GM21381 (cell line): ENCODE results near the gene PCDHB5.
"Not testable (repeated sequence)": the region's sequence is repeated elsewhere in the genome, so short reads cannot be mapped to it uniquely, and the experiment has no call there.

Source experiments
- ATAC-seq: cut with Tn5 transposase; IDR thresholded peaks from one replicate; pipeline ENCODE4 v1.9.1; 2021; ENCODE audit warnings: mild to moderate bottlenecking, moderate library complexity; ENCODE audit not compliant: unreplicated experiment

Gene PCDHB5

GRCh38 chr5:141135030-141135717, at the start of gene PCDHB5:
Gene PCDHB5 (plus strand): TSS chr5:141135206. CDS start chr5:141135435, 229 bp downstream.
- no peak for ATAC-seq

- ATAC-seq, result no peak
These were observed 40.3 kb upstream of the PCDHB5 start, which contains the start of gene PCDHB2 for GRCh38 chr5:141094481-141095262. Gene PCDHB2 (plus strand): TSS chr5:141094615. CDS start chr5:141094791, 176 bp downstream.

GRCh38 chr5:141095263-141095641, 39.8 kb upstream of the PCDHB5 start:
- no peak for ATAC-seq

- ATAC-seq, result not testable (repeated sequence)
These were observed 38.8 kb upstream of the PCDHB5 start for GRCh38 chr5:141096181-141096580.

GRCh38 chr5:141096586-141096985, 38.4 kb upstream of the PCDHB5 start:
- ATAC-seq, result not testable (repeated sequence)

GRCh38 chr5:141100243-141100805, 34.7 kb upstream of the PCDHB5 start, which contains the start of gene PCDHB3:
Gene PCDHB3 (plus strand): TSS chr5:141100473. CDS start chr5:141100650, 177 bp downstream.
- no peak for ATAC-seq

GRCh38 chr5:141101059-141101458, 33.9 kb upstream of the PCDHB5 start:
- ATAC-seq, result no peak

GRCh38 chr5:141102070-141102469, 32.9 kb upstream of the PCDHB5 start:
- not testable (repeated sequence) for ATAC-seq

- not testable (repeated sequence) for ATAC-seq
These were observed 32.5 kb upstream of the PCDHB5 start for GRCh38 chr5:141102471-141102870.

- no peak for ATAC-seq
These were observed 29.7 kb upstream of the PCDHB5 start for GRCh38 chr5:141105350-141105749.

GRCh38 chr5:141119250-141119649, 15.8 kb upstream of the PCDHB5 start:
- ATAC-seq, result no peak

GRCh38 chr5:141121563-141121962, 13.4 kb upstream of the PCDHB5 start, which contains the start of gene PCDHB4:
Gene PCDHB4 (plus strand): TSS chr5:141121818. CDS start chr5:141121999, 181 bp downstream.
- ATAC-seq, result no peak

GRCh38 chr5:141121985-141122384, 13.0 kb upstream of the PCDHB5 start:
- ATAC-seq, result no peak

- ATAC-seq, result not testable (repeated sequence)
These were observed 11.4 kb upstream of the PCDHB5 start for GRCh38 chr5:141123396-141124135.

GRCh38 chr5:141127305-141127704, 7.7 kb upstream of the PCDHB5 start:
- no peak for ATAC-seq

GRCh38 chr5:141135718-141136266, 786 bp downstream of the PCDHB5 start:
- no peak for ATAC-seq

- ATAC-seq, result not testable (repeated sequence)
These were observed 2.3 kb downstream of the PCDHB5 start for GRCh38 chr5:141137346-141137745.

GRCh38 chr5:141149812-141150211, 14.8 kb downstream of the PCDHB5 start, which contains the start of gene PCDHB6:
Gene PCDHB6 (plus strand): TSS chr5:141150057. CDS start chr5:141150258, 201 bp downstream.
- no peak for ATAC-seq

GRCh38 chr5:141150224-141150992, 15.4 kb downstream of the PCDHB5 start:
- no peak for ATAC-seq

GRCh38 chr5:141150993-141151325, 16.0 kb downstream of the PCDHB5 start:
- no peak for ATAC-seq
